Body of pancreas (tissue), 4 donors: ENCODE data around the gene MYH7. TPM values are rescaled to one million over a fixed set of nuclear protein-coding genes. Genes with fewer than 3 reads are reported as not detected.
"Not testable (repeated sequence)": the region's sequence is repeated elsewhere in the genome, so short reads cannot be mapped to it uniquely, and the experiment has no call there.

Source experiments
- ATAC-seq: fragments of 150-250 bp; one replicate; pipeline ENCODE4 v1.9.1; 2016
- DNase-seq, 4 donors: peaks; one replicate each; pipeline ENCODE4 v3.0.0-alpha.2; 2019
- H3K27ac ChIP-seq, 4 donors: fragments of 200-600 bp; sonication (generic); 1 replicate in 3 of 4; 2 replicates in 1 of 4; pipeline versions ENCODE4 v1.5.1 to v1.6.1; 2016 to 2019; ENCODE audit warnings: mild to moderate bottlenecking in 1 of 4, mixed read lengths in 1 of 4, moderate library complexity in 1 of 4
- H3K27me3 ChIP-seq, 2 donors: fragments of 200-600 bp; sonication (generic); one replicate each; pipeline ENCODE4 v1.6.0; 2016; ENCODE audit warnings: mild to moderate bottlenecking in 1 of 2
- H3K36me3 ChIP-seq, 2 donors: fragments of 200-600 bp; sonication (generic); replicated peaks in 1 of 2; 2 replicates each; pipeline ENCODE4 v1.5.1; 2016; ENCODE audit warnings: low read depth in 2 of 2; ENCODE audit not compliant: insufficient read depth in 1 of 2
- H3K4me1 ChIP-seq: fragments of 200-600 bp; sonication (generic); one replicate; pipeline ENCODE4 v1.6.0; 2016
- H3K4me3 ChIP-seq, 2 donors: fragments of 200-600 bp; sonication (generic); 1 replicate in 1 of 2; 2 replicates in 1 of 2; pipeline ENCODE4 v1.5.1; 2016 to 2019
- H3K9me3 ChIP-seq, 3 donors: fragments of 200-600 bp; sonication (generic); 1 replicate in 2 of 3; 2 replicates in 1 of 3; pipeline ENCODE4 v1.5.1; 2016
- CTCF ChIP-seq, 7 experiments: fragments of 450-650 bp in 4 of 7; fragments of 200-600 bp in 3 of 7; sonication (generic) in 3 of 7; IDR thresholded peaks; one replicate each; pipeline ENCODE4 v1.5.1; 2016 to 2019; ENCODE audit warnings: antibody characterized with exemption in 7 of 7
- POLR2A ChIP-seq, 3 donors: fragments of 450-650 bp; IDR thresholded peaks; one replicate each; pipeline ENCODE4 v1.6.1; 2016; ENCODE audit warnings: antibody characterized with exemption in 3 of 3, mild to moderate bottlenecking in 2 of 3
- WGBS, 2 donors: methylation state at CpG; one replicate each; pipeline ENCODE4 v1.1.5; 2017; 5-methylcytosine and 5-hydroxymethylcytosine counted together
- intact Hi-C: fragments of 100-400 bp; cut with DNase I; formaldehyde crosslinking; loops from one replicate; pipeline ENCODE4 v1.15.1; 2023
- total RNA-seq, 2 donors: library from RNA; depleted of rRNA; stranded (reverse); fragments of >200 nt; gene quantifications; one replicate each; pipeline ENCODE4 v1.1.0, GENCODE V29; 2016

MYH7 gene
- total RNA-seq, 2 donors from 2014 or later = 0.52 to 2.0 TPM

GRCh38 chr14:23398348-23398747 lies 37.1 kb downstream of the MYH7 start:
- Histone ChIP-seq H3K4me3 (no peak overlapping the region), H3K27ac (no peak overlapping the region), H3K36me3 (no peaks in the 10 kb centered on the region), H3K27me3 (no peaks in the 10 kb centered on the region), H3K4me1 (no peaks in the 10 kb centered on the region), H3K9me3 (no peaks in the 10 kb centered on the region)
- ATAC-seq (no peak), DNase-seq (no peak)
- 56 to 69% methylated on average over 4 of the region's 4 CpGs for WGBS, 2 donors
- TF ChIP-seq POLR2A (IDR thresholded peaks at IDR 0.05) (no peak), CTCF (IDR thresholded peaks at IDR 0.05) (no peak)
- intact Hi-C loops = no loop called here

GRCh38 chr14:23396781-23397407 lies 38.6 kb downstream of the MYH7 start:
- Histone ChIP-seq H3K9me3 (no peaks in the 10 kb centered on the region), H3K36me3 (no peaks in the 10 kb centered on the region), H3K4me1 (no peaks in the 10 kb centered on the region), H3K27me3 (no peaks in the 10 kb centered on the region), H3K27ac (no peak overlapping the region), H3K4me3 (no peak overlapping the region)
- 90 to 91% methylated on average over 10 of the region's 10 CpGs for WGBS, 2 donors
- DNase-seq = no peak
- TF ChIP-seq POLR2A (IDR thresholded peaks at IDR 0.05) (no peak), CTCF (IDR thresholded peaks at IDR 0.05) (no peak)
- intact Hi-C loops = no loop called here
- ATAC-seq = no peak

GRCh38 chr14:23396126-23396525 lies 39.3 kb downstream of the MYH7 start:
- Histone ChIP-seq H3K9me3 (no peaks in the 10 kb centered on the region), H3K4me1 (no peaks in the 10 kb centered on the region), H3K36me3 (no peaks in the 10 kb centered on the region), H3K4me3 (no peak overlapping the region), H3K27me3 (no peaks in the 10 kb centered on the region), H3K27ac (no peak overlapping the region)
- DNase-seq (no peak), ATAC-seq (no peak)
- intact Hi-C loops = no loop called here
- TF ChIP-seq CTCF (IDR thresholded peaks at IDR 0.05) (no peak), POLR2A (IDR thresholded peaks at IDR 0.05) (no peak)
- WGBS, 2 donors = 81 to 92% methylated on average over 9 to 10 of the region's 10 CpGs

- Histone ChIP-seq H3K27ac (no peak overlapping the region), H3K4me1 (no peaks in the 10 kb centered on the region), H3K36me3 (no peaks in the 10 kb centered on the region), H3K9me3 (no peaks in the 10 kb centered on the region), H3K4me3 (no peak overlapping the region), H3K27me3 (no peaks in the 10 kb centered on the region)
- TF ChIP-seq POLR2A (IDR thresholded peaks at IDR 0.05) (no peak), CTCF (IDR thresholded peaks at IDR 0.05) (no peak)
- WGBS, 2 donors = 76 to 78% methylated on average over 7 of the region's 7 CpGs
- intact Hi-C loops = no loop called here
- no peak for ATAC-seq
- no peak for DNase-seq
Observed at GRCh38 chr14:23392613-23393012, 42.8 kb downstream of the MYH7 start.

- H3K4me1 ChIP-seq = peaks cover 14% of the 10 kb centered on the region
- H3K27ac ChIP-seq, H3K9me3 ChIP-seq, H3K36me3 ChIP-seq, H3K27me3 ChIP-seq, intact Hi-C loops, DNase-seq, ATAC-seq, H3K4me3 ChIP-seq: not testable (repeated sequence)
- 92 to 97% methylated on average over 3 to 5 of the region's 19 CpGs for WGBS, 2 donors
Observed at GRCh38 chr14:23389871-23390270, 45.6 kb downstream of the MYH7 start.
